Kasumi-1 (cell line): ENCODE measurements around the gene RILPL2.
"Not testable (repeated sequence)": the region's sequence is repeated elsewhere in the genome, so short reads cannot be mapped to it uniquely, and the experiment has no call there.

Experiments used
- DNase-seq, 2 experiments: peaks; one replicate each; lab custom pipeline; 2025; lab: John Stamatoyannopoulos, UW

Gene RILPL2

DNA sequence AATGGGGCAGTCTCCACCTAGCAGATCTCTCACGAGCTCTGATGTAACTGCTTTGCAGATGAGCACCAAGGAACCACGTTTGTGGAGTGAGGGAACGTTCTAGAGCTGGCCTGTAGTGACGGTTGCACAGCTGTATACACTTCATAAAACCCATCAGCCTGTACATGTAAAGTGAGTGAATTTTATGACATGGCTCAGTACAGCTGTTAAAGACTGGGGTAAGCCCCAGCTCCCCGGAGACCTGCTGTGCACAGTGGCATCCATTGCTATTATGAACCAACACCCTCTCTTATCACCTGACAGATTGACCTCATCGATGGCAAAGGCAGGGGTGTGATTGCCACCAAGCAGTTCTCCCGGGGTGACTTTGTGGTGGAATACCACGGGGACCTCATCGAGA, 31.9 kb downstream of the RILPL2 start:
- no peak for DNase-seq

DNA sequence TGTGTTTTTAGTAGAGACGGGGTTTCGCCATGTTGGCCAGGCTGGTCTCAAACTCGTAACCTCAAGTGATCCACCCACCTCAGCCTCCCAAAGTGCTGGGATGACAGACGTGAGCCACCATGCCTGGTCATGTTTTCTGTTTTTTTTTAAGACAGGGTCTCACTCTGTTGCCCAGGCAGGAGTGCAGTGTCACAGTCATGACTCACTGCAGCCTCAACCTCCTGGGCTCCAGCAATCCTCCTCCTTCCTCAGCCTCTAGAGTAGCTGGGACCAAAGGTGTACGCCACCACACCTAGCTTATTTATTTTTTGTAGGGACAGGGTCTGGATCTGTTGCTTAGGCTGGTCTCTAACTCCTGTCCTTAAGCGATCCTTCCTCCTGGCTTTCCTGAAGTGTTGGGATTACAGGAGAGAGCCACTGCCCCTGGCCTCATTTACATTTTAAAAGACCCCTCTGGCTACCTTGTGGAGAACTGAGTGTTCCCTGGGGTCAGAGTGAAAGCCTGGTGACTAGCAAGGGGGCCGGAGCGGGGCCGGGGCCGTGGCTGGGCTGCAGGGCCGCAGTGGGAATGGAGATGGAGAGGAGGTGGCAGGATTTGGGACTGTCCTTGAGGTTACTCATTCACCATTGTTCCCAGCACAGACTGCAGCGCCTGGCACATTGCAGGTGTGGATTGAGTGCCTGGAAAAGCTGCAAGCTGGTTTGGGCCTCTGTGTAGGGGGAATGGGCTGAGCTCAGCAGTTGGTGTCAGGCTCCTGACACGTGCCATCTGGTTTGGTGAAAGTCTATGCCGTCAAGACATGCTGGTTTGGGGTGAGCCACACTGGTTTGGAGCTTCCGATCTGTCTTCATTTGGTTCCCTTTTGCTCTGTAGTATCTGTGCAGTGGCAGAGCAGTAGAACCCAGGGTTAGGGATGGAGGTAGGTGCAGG, 34.5 kb downstream of the RILPL2 start:
- DNase-seq: no peak

DNA sequence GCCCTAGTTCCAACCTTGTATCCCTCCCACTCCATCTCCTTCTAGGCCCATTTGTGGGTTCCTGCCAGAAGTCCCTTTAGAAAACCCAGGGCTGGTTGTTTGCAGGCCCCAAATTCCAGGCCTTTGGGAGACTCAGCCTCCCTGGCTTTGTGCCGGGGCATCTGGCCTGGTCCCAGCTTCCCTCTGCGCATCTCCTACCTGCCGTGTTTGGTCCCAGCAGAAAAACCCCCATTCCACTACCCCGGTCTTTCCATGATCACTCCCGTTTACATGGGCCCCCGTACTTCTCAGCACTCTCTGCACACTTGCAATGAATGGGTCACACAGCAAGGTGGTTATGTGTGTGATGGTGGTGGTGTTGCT, 37.2 kb downstream of the RILPL2 start:
- DNase-seq: no peak

DNA sequence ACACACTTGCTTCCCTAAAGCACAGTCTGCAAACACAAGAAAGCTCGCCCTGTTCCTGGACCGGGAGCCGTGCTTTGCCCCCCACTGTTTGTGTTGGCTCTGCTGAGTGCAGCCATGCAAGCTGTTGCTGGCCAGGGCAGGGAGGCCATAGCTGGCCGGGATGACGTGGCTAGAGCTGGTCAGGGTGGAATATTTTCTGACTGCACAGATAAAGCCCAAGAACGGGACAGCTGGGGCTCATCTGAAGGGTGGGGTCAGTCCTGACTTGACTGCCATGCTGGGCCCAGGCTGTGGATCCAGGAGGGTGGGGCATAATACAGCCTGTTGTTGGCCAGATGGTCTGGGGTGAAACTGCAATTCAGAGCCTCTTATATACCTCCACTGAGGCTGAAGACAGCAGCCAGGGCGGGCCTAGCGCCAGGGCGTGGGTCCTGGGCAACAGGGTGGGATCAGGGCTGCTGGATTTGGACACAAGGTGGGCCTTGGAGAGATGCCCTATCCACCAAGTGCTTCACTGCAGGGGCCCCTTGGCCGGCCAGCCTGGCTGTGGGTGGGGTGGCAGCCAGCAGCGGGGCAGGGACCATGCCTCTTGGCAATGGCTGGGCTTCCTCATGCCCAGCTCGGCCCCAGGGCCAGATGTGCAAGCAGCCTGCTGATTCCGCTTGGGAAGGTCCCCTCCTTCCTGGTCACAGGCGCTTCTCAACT, 37.8 kb downstream of the RILPL2 start:
- no peak for DNase-seq

DNA sequence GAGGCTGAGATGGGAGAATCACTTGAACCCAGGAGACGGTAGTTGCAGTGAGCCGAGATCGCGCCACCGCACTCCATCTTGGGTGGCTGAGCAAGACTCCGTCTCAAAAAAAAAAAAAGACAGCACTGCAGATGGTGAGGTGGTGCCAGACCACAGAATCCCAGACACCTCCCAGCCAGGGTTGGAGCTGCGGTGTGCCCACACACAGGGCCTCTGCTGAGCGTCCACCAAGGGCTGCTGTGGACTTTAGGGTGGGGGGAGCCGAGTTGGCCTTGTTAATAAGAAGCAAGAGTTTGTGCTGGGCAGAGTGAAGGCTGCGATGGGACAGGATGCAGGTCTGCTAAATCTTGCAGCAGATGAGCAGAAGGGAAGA, 38.3 kb downstream of the RILPL2 start:
- DNase-seq: no peak

DNA sequence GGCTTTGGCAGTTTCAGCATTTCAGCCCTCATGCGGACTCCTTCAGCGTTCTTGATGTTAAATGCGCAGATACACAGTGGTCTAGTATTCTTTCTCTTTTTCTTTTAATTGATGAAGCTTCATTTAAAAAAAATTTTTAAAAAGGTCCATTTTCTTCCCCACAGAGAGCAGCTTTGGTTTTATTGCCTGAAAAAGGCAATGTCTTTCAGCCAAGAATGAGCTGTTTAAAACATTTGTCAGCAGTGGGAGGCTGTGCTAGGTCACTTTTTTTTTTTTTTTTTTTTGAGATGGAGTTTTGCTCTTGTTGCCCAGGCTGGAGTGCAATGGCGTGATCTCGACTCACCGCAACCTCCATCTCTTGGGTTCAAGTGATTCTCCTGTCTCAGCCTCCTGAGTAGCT, 39.1 kb downstream of the RILPL2 start:
- no peak for DNase-seq

DNA sequence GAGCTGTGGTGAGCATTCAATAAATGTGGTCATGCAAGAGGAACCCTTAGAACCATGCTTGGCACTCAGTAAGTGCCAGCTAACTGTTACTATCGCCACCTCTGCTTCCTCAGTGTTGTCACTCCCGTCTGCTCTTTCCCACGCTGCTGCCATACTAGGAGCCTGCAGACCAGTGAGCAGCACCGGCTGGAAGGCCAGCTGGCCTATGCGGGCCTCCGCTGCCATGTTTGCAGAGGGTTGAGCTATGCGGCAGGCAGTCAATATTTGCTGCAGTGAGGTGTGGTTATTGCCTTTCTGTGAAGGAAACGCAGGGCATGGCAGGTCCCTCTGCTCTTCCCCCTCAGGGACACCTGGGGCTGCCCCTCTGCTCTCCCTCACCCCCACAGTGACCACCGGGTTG, 39.5 kb downstream of the RILPL2 start:
- DNase-seq: no peak

DNA sequence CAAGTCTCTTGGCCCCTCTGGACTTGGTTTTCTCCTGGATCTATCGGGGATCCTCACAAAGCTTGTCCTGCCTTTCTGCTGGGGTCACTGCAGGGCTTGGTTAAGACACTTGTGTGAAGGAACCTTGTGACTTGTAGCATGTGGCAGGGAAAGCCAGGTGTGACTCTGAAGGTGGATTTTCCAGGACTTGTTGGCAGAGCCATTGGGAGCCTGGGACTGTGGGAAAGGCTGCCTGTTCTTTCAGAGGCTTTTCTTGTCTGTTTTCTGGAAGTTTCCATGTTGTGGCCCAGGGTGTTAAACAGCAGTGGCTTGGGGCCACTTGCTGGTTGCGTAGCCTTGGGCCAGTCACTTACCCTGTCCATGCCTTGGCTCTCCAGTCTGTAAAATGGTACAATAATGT, 39.9 kb downstream of the RILPL2 start:
- no peak for DNase-seq

DNA sequence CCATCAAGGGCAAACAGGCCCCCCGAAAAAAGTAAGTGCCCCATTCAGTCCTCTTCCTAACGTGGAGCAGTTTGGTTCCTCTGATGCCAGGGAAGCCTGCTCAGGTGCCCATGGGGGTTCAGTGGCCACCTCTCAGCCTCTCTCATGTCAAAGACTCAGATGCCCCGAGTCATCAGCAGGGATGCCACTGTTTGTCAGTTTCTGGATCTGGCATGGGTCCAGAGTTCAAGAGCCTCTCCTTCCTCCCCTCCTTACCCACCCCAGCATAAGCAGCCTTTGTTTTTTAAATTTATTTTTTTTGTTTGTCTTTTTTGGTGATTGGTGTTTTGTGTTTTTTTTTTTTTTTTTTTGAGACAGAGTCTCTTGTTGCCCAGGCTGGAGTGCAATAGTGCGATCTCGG, 41.2 kb downstream of the RILPL2 start:
- DNase-seq: no peak

DNA sequence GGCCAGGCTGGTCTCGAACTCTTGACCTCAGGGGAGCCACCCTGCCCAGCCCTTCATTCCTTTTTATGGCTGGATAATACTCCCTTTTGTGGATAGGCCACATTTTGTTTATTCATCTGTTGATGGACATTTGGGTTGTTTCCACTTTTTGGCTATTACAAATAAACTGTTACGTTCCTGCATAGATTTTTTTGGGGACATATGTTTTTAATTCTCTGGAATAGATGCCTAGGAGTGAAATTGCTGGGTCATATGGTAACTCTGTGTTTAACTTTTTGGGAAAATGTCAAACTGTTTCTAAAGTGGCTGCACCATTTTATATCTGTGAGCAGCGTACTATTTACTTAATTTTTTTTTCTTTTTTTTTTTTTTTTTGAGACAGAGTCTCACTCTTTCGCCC, 42.7 kb downstream of the RILPL2 start:
- no peak for DNase-seq

DNA sequence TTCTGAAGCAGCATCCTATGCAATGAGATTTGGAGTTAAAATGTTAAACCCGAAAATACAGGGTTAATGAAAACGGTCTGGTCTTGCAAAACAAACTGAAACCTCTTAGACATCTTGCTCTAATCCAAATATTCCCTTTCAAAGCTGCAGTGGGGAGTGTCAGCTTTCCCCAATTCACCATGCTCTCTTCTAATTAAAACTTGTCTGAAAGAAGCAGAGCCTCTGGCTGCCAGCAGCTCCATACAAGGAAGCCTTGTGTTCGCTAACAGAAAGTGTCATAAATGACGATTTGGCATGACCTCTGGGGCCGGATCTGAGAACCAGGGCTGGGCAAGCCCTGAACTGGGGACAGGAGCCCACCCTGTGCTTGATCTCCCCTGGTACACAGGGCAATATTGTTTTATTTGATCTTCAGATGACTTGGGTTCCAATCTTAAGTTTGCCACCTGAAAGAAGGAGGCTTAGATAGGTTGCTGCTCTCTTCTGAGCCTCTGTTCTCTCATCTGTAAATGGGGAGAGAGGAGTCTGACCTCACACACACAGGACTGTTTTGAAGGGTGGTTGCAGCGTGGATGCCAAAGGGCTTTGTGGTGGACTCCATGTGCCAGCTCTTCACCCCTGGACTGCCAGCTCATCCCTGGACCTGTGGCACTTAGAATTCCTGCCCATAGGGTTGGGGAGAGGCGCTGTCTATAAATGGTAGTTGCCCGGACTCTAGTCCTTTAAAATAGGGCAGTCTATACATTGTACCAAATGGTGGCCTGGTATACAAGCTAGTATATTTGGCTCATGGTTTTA, 44.7 kb downstream of the RILPL2 start:
- DNase-seq: no peak

DNA sequence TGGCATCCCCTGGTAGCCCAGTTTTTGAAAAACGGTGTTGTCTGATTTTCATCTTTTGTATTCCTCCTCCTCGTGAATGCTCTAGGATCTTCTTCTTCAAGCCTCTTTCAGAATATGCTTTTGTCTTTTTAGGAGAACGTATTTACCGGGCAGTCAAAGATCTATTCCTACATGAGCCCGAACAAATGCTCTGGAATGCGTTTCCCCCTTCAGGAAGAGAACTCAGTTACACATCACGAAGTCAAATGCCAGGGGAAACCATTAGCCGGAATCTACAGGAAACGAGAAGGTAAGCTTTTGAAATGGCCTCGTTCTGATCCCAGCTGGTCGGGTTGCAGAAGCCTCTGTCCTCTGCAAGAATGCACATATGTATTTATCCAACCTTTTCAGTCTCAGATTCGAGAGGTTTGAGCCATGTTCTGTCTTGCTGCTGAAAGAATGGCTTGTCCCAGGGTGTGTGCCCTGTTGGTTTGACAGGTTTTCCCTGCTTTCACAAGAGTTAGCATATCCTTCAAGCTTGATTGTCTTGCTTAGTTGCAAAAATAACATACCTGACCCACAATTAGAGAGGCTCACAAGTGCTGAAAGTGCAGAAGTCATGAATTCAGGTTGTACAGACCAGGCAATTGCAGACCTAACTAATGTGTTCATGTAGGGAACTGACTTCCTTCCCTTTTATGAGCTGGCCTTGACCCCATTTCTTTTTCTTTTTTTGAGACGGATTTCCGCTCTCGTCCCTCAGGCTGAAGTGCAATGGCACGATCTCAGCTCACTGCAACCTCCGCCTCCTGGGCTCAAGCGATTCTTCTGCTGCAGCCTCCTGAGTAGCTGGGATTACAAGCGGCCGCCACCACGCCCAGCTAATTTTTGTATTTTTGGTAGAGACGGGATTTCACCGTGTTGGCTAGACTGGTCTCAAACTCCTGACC, 45.7 kb downstream of the RILPL2 start:
- DNase-seq: peak; percentile 85 to 89

DNA sequence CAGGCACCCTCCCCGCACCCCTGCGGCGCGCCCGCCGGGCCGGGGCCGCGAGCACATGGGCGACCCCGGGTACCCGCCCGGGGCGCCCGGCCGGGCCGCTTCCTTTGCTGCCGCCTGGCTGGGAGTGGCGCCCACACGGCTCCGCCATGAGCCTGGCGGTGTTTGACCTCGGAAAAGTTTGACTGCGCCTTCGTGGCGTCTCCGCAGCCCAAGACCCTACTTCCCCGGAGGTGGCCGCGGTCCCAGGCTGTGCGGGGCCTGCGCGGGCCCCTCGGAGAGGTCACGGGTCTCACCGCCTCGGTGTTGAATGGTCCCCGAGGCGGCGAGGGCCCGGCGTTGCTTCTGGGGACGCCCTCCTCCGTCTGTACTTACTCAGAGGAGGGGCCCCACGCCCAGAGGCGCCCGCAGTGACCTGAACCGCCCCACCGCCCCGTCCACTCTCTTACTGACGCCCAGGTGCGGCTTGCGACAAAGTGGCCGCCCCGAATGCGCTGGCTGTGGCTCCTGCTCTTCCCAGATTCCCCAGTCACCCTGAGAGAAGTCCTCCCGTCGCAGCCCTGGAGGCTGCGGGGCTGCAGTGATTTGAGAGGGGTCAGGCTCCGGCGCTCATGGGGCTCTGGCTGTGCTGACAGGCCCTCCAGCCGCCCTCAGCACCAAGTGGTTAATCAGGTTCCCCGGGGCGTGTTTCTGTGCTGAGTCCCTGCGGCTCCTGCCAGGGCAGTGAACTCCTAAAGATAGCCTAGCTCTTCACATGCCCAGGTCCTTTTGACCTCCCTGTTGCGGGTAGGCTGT, 46.7 kb downstream of the RILPL2 start:
- peak; percentile 11 to 30 for DNase-seq

DNA sequence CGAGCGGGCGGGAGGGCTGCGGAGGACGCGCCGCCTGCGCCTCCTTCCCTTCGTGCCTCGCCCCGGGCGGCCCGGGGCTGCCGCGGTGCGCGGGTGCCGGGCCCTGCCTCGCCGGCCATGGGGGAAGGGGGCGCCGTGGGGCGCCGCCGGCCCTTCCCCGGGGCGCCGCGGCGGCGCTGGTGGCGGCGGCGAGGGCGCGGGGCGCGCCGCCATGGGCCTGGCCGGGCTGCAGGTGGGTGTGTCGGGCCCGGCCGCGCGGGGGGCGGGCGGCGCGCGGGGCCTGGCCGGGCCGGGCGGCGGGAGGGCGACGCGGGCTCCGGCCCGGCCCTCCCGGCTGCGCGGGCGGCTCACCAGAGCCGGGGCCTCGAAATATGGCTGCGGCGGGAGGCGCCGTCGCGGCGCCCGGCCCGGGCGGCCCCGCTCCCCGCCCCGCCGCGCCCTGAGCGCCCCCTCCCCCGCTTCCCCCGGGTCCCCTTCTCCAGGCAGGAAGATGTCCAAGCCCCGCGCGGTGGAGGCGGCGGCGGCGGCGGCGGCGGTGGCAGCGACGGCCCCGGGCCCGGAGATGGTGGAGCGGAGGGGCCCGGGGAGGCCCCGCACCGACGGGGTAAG, 47.4 kb downstream of the RILPL2 start:
- DNase-seq: no peak

DNA sequence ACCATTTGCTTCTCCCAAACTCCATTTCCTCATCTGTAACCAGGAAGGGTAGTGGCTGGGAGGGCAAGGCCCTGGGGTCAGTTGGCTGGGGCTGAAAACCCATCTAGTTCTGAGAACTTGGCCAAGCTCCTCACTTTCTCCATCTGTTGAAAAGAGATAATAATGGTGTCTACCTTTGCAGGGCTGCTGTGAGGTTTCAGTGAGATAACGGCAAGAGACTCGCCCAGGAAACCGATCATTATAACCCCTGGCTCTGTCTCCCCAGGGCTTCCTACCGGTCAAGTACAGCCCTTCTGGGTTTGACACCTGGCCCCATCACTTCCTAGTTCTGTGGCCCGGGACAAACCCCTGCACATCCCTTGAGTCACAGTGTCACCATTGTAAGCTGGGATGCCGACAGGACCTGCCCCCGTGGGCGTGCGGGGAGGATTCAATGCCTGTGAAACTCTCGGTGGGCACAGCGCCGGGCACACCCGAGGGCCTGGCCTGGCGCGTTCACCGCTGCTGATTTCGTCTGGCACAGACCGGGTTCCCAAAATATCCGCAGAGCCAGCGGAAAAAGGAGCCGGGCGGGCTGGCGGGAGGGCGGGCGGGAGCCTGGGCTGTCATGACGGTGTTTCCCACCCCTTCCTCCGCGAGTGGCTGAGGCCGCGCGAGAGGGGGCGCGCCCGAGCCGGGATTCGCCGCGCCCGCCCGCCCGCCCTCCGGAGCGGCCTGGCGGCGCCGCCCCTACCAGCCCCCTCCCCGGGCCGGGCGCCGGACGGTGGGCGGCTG, 48.1 kb downstream of the RILPL2 start:
- DNase-seq: peak; percentile 62 to 66

DNA sequence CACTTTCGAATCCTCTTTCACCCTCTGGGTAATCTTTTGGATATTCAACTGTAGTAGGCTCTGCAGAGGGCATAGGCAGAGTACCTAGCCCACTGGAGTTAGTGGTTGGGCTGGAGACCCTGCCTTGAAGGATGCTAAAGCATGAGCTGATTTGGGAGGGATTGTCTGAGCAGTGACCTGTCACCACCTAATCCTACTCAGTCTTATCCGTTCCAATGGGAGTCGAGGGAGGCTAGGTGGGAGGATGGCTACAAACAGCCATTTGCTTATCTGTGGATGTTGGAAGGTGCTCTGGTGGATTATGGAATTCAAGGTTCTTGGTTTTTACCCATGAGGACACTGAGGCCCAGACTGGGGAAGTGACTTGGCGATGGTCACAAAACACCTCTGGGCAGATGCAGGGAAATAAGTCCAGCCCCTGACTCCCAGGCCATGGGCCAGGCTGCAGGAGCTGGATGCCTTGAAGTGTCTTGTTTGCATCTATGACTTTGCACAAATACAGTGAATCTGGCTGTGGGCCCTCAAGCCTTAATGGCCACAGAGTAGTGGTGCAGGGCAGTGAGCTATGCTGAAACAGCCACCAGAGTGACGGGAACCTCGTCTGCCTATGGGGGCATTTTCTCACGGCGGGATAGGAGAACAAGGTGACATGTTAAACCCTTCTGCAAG, 48.8 kb downstream of the RILPL2 start:
- no peak for DNase-seq

DNA sequence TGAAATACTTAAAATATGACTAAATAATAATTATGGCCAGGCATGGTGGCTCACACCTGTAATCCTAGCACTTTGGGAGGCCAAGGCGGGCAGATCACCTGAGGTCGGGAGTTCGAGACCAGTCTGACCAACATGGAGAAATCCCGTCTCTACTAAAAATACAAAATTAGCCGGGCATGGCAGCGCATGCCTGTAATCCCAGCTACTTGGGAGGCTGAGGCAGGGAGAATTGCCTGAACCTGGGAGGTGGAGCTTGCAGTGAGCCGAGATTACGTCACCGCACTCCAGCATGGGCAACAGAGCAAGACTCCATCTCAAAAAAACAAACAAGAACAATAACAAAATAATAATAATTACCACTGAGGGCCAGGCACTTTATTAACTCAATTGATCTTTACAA, 50.9 kb downstream of the RILPL2 start:
- not testable (repeated sequence) for DNase-seq

DNA sequence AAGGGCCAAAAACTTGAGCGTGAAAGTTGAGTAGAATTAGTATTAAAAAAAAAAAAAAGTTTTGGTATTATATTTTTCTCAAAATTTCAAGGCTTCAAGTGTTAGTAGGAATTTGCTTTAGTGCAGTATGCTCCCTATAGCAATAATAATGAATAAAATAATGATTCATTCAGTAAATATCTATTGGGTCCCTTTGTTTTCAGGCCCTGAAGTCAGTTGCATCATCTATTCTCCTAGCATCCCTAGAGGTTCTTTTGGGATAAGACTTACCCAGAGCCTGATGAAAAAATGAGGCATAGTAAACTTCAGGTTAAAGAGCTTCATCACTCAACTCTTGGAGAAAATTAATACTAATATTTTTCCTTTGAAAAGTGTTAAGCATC, 51.5 kb downstream of the RILPL2 start:
- DNase-seq: peak in 1 of 2 experiments; percentile 11
